Esophagus muscularis mucosa (tissue), 4 donors: ENCODE measurements around the gene GAPVD1.
"Not testable (repeated sequence)": the region's sequence is repeated elsewhere in the genome, so short reads cannot be mapped to it uniquely, and the experiment has no call there.

Source experiments
- CTCF ChIP-seq, 3 experiments: fragments of 200-600 bp in 2 of 3; fragments of 450-650 bp in 1 of 3; sonication (generic) in 2 of 3; IDR thresholded peaks; one replicate each; pipeline ENCODE4 v1.5.1; 2017 to 2019; ENCODE audit warnings: antibody characterized with exemption in 3 of 3, mild to moderate bottlenecking in 2 of 3, moderate library complexity in 1 of 3
- EP300 ChIP-seq: sonication (generic); formaldehyde crosslinking; IDR thresholded peaks from one replicate; pipeline ENCODE4 v1.6.1; 2017; ENCODE audit warnings: antibody characterized with exemption
- POLR2A ChIP-seq: fragments of 450-650 bp; IDR thresholded peaks from one replicate; pipeline ENCODE4 v1.6.1; 2017; ENCODE audit warnings: antibody characterized with exemption, moderate library complexity, mild to moderate bottlenecking, low read depth
- POLR2AphosphoS5 ChIP-seq, 2 donors: sonication (generic); formaldehyde crosslinking; IDR thresholded peaks; one replicate each; pipeline ENCODE4 v1.6.1; 2017; ENCODE audit warnings: antibody characterized with exemption in 2 of 2

DNA sequence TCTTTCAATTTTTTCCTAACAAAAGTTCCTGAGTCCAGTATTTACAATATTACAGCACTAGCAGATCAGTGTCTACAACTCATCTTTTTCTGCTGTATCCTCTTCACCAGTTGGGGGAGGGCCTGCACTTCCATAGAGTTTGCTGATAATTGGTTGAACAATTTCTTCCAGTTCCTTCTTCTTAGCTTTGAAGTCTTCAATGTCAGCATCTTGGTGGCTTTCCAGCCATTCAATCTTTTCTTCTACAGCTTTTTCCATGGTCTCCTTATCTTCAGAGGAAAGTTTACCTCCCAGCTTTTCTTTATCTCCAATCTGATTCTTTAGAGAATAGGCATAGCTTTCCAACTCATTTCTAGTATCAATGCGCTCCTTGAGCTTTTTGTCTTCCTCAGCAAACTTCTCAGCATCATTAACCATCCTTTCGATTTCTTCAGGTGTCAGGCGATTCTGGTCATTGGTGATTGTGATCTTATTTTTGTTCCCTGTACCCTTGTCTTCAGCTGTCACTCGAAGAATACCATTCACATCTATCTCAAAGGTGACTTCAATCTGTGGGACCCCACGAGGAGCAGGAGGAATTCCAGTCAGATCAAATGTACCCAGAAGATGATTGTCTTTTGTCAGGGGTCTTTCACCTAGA, 25.0 kb upstream of the GAPVD1 start:
- TF ChIP-seq POLR2A; CTCF (IDR thresholded peaks at IDR 0.05); EP300; POLR2AphosphoS5 (IDR thresholded peaks at IDR 0.05): not testable (repeated sequence)
